Epithelial cell of esophagus (primary cell): ENCODE measurements around the gene LMO1.

Experiments
- DNase-seq: peaks from one replicate; pipeline ENCODE4 v3.0.0; 2010; ENCODE audit warnings: low read depth
- H3K4me3 ChIP-seq: 2 replicates; pipeline ENCODE4 v1.5.1; 2011; ENCODE audit warnings: mild to moderate bottlenecking, low read length, control low read depth
- CTCF ChIP-seq: IDR thresholded peaks from 2 replicates; pipeline ENCODE4 v1.5.1; 2011; ENCODE audit warnings: low read depth, mild to moderate bottlenecking, low read length, control low read depth, inconsistent platforms; ENCODE audit not compliant: insufficient read depth; ENCODE audit errors: missing control alignments

Gene LMO1

DNA sequence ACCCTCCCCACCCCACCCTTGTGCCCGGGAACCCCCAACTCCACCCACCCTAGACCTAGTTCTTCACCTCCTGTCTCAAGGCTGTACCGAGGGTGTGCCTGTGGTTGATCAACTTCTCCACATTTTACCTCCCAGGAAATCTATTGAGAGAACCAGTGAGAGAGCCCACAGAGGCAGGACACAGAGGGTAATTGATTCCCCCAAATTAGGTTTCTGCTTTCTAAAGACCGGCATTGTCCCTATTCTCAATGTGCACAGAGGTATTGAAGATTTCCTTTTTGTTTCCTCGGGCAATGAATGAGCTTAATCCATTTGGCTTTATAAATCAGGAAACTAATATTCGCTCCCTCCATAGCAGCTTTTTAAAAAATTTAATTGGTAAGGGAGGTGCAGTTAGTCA, 6.0 kb upstream of the LMO1 start:
- no peak overlapping the region for H3K4me3 ChIP-seq
- DNase-seq, result no peak
- TF ChIP-seq CTCF, result no peak

DNA sequence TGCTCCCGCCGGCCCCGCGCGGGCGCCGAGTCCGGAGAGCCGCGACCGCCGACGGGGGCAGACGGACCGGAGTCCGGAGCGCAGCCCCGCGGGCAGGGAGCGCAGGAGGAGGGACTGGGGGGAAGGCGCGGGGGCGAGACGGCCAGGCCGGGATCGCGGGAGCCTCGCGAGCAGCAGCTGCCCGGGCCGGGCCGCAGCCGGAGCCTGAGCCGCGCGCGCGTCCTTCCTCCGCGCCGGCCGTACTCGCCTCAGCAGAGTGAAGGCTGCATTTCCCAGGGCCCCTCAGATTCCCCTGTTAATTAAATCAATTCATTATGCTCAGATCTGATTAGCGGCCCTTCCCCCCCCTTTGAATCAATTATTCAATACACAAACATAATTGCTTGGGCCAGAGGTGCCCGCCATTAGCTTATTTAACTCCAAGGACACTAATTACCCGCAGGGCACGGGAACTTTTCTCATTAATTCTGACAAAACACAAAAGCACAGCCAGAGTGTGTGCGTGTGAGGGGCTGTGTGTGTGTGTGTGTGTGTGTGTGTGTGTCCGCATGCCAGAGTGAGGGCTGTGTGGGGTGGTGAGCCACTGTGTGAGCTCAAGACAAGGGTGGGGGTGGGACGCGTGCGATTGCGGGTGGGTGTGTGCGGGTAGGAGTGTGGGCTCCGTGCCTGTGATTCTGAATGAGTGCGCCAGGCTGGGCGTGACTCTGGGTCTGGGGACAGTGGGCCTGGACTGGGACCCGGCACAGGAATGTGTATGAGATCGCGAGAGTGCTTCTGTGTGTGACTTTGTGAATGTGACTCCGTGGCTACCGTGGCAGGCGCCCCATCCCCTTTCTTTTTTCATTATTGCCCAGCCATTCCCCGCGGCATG, 5.1 kb upstream of the LMO1 start:
- DNase-seq, result no peak
- TF ChIP-seq CTCF, result no peak
- H3K4me3 ChIP-seq, result no peak overlapping the region

DNA sequence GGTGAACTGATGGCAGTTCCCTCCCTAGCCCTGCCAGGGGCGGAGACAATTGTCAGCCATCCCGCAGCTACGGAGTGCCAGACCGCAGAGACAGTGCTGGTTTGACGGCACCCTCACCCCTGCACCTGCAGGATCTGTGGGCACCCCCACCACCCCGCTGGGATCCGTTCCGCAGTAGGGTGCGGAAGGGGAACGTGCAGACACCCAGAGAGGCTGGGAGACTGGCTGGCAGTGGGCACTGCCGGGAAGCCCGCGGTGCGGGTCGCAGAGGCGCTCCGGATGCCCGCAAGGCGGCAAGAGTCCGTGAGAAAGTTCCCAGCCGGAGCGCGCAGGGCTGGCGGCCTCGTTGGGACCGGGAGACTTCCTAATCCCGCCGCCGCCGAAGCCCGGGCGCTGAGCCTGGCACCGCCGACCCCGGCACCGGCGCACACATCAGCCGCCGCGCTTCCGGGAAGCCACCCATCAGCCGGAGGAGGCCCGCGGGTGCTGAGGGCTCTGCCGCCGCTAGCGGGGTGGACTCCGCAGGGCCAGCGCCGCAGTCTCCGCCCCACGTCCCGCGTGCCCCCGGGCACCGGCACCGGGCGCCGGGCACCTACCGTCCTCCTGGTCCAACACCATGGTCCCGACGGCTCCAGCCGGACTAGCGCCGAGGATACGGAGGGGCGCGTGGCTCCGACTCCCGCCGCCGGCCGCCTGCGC, 4.3 kb upstream of the LMO1 start:
- no peak overlapping the region for H3K4me3 ChIP-seq
- no peak for TF ChIP-seq CTCF

GRCh38 chr11:8267280-8267679, 3.6 kb upstream of the LMO1 start:
- TF ChIP-seq CTCF, result no peak
- H3K4me3 ChIP-seq, result no peak overlapping the region
- no peak for DNase-seq

More for the DNA sequence above, 4.3 kb upstream of the LMO1 start:
- peak; percentile 18 for DNase-seq

GRCh38 chr11:8266246-8267241, 2.9 kb upstream of the LMO1 start:
- no peak overlapping the region for H3K4me3 ChIP-seq
- TF ChIP-seq CTCF, result no peak
- no peak for DNase-seq

DNA sequence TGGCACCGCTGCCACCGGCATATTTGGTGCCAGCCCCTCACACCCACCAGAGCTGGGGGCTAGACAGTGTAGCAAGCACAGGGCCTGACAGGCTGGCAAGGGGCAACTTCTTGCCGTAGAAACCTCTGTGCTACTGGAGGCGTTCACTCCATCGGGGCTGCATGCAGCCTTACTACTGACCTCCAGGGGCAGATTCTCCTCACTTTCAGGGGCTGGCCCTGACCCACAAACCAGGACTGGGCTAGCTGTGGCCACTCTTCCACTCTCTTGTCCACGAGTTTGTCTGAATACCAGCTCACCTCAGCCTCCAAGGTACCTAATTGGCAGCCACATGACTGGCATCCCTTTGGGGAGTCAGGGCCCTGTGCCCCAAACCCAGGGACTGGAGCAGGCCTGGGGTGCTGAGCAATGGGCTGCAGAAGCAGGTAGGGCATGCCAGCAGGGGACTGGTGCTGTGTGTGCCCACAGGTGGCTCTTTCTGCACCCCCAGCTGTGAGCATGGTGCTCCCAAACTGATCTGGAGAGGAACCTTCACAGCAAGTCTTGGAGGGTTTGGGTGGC, 2.1 kb upstream of the LMO1 start:
- peak; percentile 16 for TF ChIP-seq CTCF

More for the DNA sequence above, 2.1 kb upstream of the LMO1 start:
- DNase-seq, result no peak
- no peak overlapping the region for H3K4me3 ChIP-seq
